ENCODE results near the gene BRD9. TPM values are rescaled to one million over a fixed set of nuclear protein-coding genes. Genes with fewer than 3 reads are reported as not detected.

Gene BRD9
- polyA plus RNA-seq, 1 donor (not counting 4 experiments of a cell fraction or from before 2014, with no cell fraction given), result 10.1 TPM

DNA sequence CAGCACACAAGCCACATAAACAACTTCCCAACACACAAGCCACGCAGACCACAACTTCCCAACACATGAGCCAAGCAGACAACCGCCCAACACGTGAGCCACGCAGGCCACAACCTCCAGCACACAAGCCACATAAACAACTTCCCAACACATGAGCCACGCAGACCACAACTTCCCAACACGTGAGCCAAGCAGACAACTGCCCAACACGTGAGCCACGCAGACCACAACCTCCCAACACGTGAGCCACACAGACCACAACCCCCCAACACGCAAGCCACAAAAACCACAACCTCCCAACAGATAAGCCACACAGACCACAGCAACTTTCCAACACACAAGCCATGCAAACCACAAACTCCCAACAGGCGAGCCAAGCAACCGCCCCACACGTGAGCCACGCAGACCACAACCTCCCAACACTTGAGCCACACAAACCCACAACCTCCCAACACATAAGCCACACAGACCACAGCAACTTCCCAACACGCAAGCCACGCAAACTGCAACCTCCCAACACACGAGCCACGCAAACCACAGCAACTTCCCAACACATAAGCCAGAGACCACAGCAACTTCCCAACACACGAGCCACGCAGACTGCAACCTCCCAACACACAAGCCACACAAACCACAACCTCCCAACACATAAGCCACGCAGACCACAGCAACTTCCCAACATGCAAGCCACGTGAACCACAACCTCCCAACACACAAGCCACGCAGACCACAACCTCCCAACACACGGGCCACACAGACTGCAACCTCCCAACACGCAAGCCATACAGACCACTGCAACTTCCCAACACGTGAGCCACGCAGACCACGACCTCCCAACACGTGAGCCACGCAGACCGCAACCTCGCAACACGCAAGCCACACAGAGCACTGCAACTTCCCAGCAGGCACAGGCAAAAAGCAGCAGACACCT is 10.1 kb downstream of the BRD9 start:
- H3K27ac ChIP-seq (ENCODE audit: control insufficient read depth, insufficient read depth, low read length), result no peak overlapping the region
- H2AFZ ChIP-seq (ENCODE audit: control insufficient read depth, low read length), result no peak overlapping the region
- H3K9me1 ChIP-seq (ENCODE audit: control insufficient read depth, extremely low read depth, insufficient read depth, low read length), result no peaks in the 10 kb centered on the region
- H3K9me3 ChIP-seq (ENCODE audit: control insufficient read depth, low read depth, low read length), result no peaks in the 10 kb centered on the region
- no peaks in the 10 kb centered on the region for H3K4me1 ChIP-seq (ENCODE audit: control insufficient read depth, extremely low read depth, insufficient read depth, low read length)
- peaks cover 13% of the 10 kb centered on the region for H4K20me1 ChIP-seq (ENCODE audit: control insufficient read depth, extremely low read depth, insufficient read depth, low read length)
- peaks cover 47 to 66% of the 10 kb centered on the region in 2 experiments for H3K36me3 ChIP-seq (ENCODE audit: control insufficient read depth in 2 of 2, extremely low read depth in 1 of 2, insufficient read depth in 2 of 2, low read length in 2 of 2)
- FAIRE-seq (no peak), DNase-seq (ENCODE audit: low read depth, low spot score) (no peak)
- H3K4me2 ChIP-seq (ENCODE audit: control insufficient read depth, extremely low read depth, insufficient read depth, low read depth, low read length), result no peak overlapping the region
- dilution Hi-C loops (cut with MboI; ENCODE audit: extremely low pct_ligation_motif_present, low sequenced_read_pairs), result no loop called here
- no peaks in the 10 kb centered on the region for H3K27me3 ChIP-seq (ENCODE audit: control insufficient read depth, extremely low read depth, insufficient read depth, low read length)
- TF ChIP-seq, protein P1, sequence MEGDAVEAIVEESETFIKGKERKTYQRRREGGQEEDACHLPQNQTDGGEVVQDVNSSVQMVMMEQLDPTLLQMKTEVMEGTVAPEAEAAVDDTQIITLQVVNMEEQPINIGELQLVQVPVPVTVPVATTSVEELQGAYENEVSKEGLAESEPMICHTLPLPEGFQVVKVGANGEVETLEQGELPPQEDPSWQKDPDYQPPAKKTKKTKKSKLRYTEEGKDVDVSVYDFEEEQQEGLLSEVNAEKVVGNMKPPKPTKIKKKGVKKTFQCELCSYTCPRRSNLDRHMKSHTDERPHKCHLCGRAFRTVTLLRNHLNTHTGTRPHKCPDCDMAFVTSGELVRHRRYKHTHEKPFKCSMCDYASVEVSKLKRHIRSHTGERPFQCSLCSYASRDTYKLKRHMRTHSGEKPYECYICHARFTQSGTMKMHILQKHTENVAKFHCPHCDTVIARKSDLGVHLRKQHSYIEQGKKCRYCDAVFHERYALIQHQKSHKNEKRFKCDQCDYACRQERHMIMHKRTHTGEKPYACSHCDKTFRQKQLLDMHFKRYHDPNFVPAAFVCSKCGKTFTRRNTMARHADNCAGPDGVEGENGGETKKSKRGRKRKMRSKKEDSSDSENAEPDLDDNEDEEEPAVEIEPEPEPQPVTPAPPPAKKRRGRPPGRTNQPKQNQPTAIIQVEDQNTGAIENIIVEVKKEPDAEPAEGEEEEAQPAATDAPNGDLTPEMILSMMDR (optimal IDR thresholded peaks at IDR 0.05 in 1 of 3, IDR thresholded peaks at IDR 0.05 in 1 of 3, conservative IDR thresholded peaks at IDR 0.05 in 1 of 3; ENCODE audit: extremely low read depth in 1 of 3, insufficient read depth in 2 of 3, low read length in 3 of 3), result no peak
- no peak for TF ChIP-seq EZH2 (IDR thresholded peaks at IDR 0.05; ENCODE audit: low read length)
- peaks cover 60% of the 10 kb centered on the region for H3K79me2 ChIP-seq (ENCODE audit: control insufficient read depth, insufficient read depth, low read length)
- H3K9ac ChIP-seq (ENCODE audit: control insufficient read depth, extremely low read depth, insufficient read depth, low read length), result no peak overlapping the region
- no peak overlapping the region for H3K4me3 ChIP-seq (ENCODE audit: control insufficient read depth in 2 of 3, extremely low read depth in 1 of 3, insufficient read depth in 2 of 3, low read depth in 1 of 3, low read length in 3 of 3)

GRCh38 chr5:881551-881935 is 11.1 kb downstream of the BRD9 start:
- Histone ChIP-seq H3K79me2 (ENCODE audit: control insufficient read depth, insufficient read depth, low read length) (peaks cover 51% of the 10 kb centered on the region), H3K27ac (ENCODE audit: control insufficient read depth, insufficient read depth, low read length) (no peak overlapping the region), H3K4me1 (ENCODE audit: control insufficient read depth, extremely low read depth, insufficient read depth, low read length) (no peaks in the 10 kb centered on the region), H3K9ac (ENCODE audit: control insufficient read depth, extremely low read depth, insufficient read depth, low read length) (no peak overlapping the region), H3K9me1 (ENCODE audit: control insufficient read depth, extremely low read depth, insufficient read depth, low read length) (no peaks in the 10 kb centered on the region), H3K4me3 (ENCODE audit: control insufficient read depth in 2 of 3, extremely low read depth in 1 of 3, insufficient read depth in 2 of 3, low read depth in 1 of 3, low read length in 3 of 3) (no peak overlapping the region), H3K27me3 (ENCODE audit: control insufficient read depth, extremely low read depth, insufficient read depth, low read length) (no peaks in the 10 kb centered on the region), H3K36me3 (ENCODE audit: control insufficient read depth in 2 of 2, extremely low read depth in 1 of 2, insufficient read depth in 2 of 2, low read length in 2 of 2) (peaks cover 49 to 58% of the 10 kb centered on the region in 2 experiments), H3K9me3 (ENCODE audit: control insufficient read depth, low read depth, low read length) (no peaks in the 10 kb centered on the region), H2AFZ (ENCODE audit: control insufficient read depth, low read length) (no peak overlapping the region), H4K20me1 (ENCODE audit: control insufficient read depth, extremely low read depth, insufficient read depth, low read length) (peaks cover 13% of the 10 kb centered on the region), H3K4me2 (ENCODE audit: control insufficient read depth, extremely low read depth, insufficient read depth, low read depth, low read length) (no peak overlapping the region)
- TF ChIP-seq, protein P1 (optimal IDR thresholded peaks at IDR 0.05 in 1 of 3, IDR thresholded peaks at IDR 0.05 in 1 of 3, conservative IDR thresholded peaks at IDR 0.05 in 1 of 3; ENCODE audit: extremely low read depth in 1 of 3, insufficient read depth in 2 of 3, low read length in 3 of 3), result no peak
- no peak for TF ChIP-seq EZH2 (IDR thresholded peaks at IDR 0.05; ENCODE audit: low read length)
- dilution Hi-C loops (cut with MboI; ENCODE audit: extremely low pct_ligation_motif_present, low sequenced_read_pairs), result no loop called here
- FAIRE-seq (no peak), DNase-seq (ENCODE audit: low read depth, low spot score) (no peak)
